Measurements from ENCODE around the gene SDK1.
"Not testable (repeated sequence)": the region's sequence is repeated elsewhere in the genome, so short reads cannot be mapped to it uniquely, and the experiment has no call there.

SDK1 gene

GRCh38 chr7:3733541-3734140 lies 432.6 kb downstream of the SDK1 start:
- DNase-seq (ENCODE audit: low spot score): no peak

DNA sequence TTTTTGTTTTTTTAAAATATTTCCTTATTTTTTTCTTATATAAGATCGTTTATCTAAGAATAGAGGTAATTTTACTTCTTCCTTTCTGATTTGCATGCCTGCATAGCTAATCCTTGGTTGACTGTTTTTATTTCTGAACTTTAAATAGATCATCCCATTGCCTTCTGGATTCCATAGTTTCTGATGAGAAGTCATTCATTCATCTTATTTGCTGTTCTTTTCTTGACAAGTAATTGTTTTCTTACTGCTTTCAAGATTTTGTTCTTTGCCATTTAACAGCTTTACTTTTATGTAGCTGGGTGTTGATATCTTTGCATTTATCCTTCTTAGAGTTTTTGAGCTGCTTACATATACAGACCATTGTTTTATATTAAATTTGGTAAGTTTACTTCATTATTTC lies 437.9 kb downstream of the SDK1 start:
- no peak for DNase-seq (ENCODE audit: low spot score)

DNA sequence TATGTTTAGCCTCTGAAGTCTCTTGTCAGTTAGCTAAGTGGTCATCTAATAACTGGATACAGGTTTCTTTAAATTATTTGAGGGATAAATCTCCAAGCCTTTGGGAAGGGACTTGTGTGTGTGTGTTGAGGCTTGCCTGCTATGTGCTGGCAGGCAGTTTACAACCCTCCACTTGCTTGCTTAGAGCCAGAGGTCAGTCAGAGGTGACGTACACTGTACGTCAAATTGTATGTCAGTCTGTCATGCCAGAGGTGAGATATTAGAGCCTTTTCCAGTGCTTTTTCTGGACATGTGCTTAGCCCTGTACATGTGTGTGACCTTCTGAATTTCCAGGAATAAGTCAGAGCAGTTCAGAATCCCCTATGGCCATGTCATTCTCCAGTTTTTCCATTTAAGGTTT lies 438.9 kb downstream of the SDK1 start:
- no peak for DNase-seq (ENCODE audit: low spot score)

DNA sequence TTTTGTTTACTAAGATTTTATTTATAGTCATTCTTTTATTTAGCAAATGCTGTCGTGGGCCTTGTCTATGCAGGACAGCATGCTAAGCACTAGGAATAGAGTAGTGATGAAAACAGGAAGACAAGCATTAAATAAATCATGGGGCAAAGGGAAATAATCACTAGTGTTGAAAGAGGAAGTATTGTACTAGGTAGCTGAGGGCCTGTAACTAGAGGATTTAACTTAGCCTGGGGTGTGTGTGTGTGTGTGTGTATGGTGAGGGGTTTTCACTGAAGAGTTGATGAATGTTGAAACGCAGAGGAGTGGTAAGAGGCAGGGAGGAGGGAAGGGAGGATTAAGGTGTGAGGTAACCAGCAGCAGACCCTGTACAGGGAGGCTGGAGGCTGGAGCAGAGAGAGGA lies 446.4 kb downstream of the SDK1 start:
- peak; percentile 28 for DNase-seq (ENCODE audit: low spot score)

- no peak for DNase-seq (ENCODE audit: low spot score)
Measured at GRCh38 chr7:3748389-3748788, 447.3 kb downstream of the SDK1 start.

GRCh38 chr7:3753868-3754267 lies 452.8 kb downstream of the SDK1 start:
- no peak for DNase-seq (ENCODE audit: low spot score)

DNA sequence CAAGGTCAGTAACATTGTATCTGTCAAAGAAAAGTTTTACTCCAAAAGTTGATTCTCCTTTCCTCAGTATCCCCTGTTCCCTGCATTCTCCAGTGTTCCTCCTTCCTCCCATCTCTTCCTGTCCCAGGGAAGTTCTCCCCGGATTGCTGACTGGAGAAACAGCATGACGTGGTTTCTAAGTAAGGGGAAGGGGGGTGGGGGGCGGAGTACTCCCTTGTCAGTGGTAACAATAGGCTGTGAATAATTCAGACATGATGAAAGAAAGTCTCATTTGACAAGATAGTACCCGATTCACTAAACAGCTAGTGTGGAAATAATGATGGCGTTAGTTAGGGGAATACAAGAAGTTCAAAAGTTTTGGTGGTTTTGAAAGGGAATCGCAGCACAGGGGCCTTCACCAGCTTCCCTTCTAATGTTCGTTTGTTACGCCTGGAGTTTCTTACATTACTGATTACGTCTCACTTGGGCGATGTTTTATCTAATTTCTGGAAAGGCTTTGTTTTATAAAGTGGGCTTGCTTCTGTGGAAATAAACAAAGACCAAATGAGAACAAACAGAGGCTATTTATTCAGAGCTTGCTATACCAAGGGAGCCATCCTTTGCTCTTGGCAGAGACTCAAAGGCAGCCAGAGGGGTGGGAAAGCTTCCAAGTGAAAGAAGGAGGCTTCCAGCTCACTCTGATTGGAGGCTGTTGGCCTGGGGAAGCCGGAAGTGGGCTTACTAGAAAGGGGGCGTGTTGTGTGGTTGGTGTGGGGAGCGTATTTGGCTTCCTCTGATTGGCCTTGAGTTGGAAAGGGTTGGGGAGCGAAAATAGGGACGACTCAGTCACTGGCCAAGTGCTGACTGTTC lies 453.7 kb downstream of the SDK1 start:
- no peak for DNase-seq (ENCODE audit: low spot score)

- not testable (repeated sequence) for DNase-seq (ENCODE audit: low spot score)
Measured at GRCh38 chr7:3755778-3756453, 454.9 kb downstream of the SDK1 start.

DNA sequence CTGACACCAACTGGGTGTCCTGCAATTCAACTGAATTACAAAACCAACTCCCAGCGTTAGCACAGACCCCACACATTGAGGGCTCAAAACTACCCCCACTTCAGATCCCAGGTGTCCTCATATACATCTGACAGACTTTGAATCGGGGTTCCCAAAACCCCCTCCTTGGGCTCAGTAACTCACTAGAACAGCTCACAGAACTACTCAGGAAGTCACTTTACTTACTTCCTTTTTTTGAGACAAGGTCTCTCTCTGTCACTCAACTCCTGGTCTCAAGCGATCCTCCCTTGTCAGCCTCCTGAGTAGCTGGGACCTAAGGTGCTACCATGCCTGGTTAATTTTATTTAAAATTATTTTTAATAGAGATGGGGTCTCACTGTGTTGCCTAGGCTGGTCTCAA lies 456.0 kb downstream of the SDK1 start:
- DNase-seq (ENCODE audit: low spot score): no peak

GRCh38 chr7:3760651-3761050 lies 459.6 kb downstream of the SDK1 start:
- no peak for DNase-seq (ENCODE audit: low spot score)

GRCh38 chr7:3762146-3762831 lies 461.2 kb downstream of the SDK1 start:
- peak; percentile 20 for DNase-seq (ENCODE audit: low spot score)

DNA sequence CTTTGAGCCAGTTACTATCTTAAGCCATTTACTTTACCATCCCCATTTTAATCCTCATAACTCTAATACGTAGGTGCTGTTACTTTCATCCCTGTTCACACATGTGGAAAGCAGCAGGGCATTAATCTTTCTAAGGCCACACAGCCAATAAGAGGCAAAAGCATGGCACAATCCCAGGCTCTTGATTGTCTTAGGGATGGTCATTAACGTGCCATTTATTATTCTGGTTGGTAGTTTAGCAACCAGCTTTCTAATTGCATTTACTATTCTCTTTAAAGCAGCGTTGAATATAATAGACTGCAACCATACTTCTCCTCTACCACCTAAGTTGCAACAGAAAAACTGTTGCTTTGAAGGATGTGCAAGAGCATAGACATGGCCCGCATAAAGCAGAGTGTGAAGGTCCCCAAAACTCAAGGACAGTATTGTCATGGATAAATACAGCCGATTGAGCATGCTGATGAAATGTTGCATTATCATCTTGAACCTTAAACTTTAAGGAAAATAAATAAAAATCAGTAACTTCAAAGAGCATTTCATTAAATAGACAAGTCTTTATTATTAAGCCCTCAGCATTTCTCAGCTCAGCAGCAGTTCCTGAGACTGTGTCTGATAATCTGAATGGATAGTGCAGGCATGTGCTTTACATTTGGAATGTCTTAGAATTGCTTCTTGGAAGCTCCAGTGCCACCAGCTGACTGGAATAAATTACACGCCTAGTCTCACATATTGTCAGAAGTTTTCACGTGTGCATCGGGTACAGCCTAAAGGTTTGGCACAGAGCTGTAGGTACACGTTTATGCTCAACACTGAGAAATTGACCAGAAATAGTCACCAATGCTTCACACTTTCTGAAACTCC lies 467.1 kb downstream of the SDK1 start:
- no peak for DNase-seq (ENCODE audit: low spot score)

DNA sequence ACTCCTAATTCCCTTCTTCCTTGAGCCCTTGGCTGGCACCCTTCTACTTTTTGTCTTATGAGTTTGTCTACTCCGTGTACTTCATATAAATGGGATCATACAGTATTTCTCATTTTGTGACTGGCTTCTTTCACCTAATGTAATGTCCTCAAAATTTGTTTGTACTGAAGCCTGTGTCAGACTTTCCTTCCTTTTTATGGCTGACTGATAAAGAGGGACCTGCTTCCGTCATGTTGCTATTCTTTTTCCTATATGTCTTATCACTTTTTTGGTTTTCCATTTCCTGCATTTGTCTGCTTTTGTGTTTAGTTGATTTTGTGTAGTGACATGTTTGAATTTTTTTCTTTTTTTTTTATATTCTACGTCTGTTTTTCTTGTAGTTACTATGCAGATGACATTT lies 470.9 kb downstream of the SDK1 start:
- DNase-seq (ENCODE audit: low spot score): no peak

- no peak for DNase-seq (ENCODE audit: low spot score)
Measured at GRCh38 chr7:3778345-3778744, 477.3 kb downstream of the SDK1 start.

DNA sequence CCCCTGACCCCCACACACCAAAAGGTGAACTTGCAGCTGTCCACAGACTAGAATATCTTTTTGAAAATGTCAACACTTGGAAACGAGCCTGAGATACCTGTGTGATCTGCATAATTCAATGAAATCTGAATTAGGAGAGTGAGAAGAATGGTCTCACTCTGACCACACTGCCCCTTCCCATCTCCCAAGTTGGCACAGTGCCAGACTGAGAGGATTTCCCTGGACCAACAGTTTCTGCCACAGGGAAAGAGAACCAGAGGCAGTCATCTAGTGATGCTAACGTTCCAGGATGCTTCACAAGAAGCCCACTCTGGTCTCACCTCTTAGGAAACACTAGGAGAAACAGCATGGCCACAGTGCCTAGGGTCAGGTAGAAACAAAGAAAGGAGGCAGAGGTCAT lies 479.0 kb downstream of the SDK1 start:
- DNase-seq (ENCODE audit: low spot score): no peak

GRCh38 chr7:3780525-3780924 lies 479.5 kb downstream of the SDK1 start:
- DNase-seq (ENCODE audit: low spot score): no peak

- DNase-seq (ENCODE audit: low spot score): no peak
Measured at GRCh38 chr7:3781607-3782006, 480.6 kb downstream of the SDK1 start.

DNA sequence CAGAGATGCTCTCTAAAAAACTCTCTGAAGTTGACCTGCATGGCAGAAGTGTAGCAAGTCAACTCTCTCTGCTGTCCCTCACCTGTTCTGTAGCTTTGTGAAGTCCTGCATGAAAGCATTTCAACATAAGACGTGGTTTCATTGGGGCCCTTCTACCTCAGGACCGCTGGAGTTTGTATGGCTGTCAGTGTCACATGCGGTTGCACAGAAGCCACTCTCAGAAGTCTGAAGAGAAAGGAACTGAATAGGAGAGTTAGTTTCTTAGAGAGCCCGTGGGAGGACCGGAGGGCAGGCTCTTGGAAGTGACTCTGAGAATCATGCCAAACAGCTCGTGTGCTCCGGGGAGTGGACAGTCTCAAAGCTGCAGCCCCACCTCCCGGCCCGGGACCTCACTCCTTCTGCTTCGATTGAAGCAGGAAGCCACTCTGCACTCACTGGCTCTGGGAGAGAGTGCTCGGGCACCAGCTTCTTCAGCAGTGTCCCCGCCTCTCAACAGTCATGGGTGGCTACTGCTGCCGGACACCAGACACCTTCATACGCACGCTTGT lies 486.7 kb downstream of the SDK1 start:
- DNase-seq (ENCODE audit: low spot score): no peak

DNA sequence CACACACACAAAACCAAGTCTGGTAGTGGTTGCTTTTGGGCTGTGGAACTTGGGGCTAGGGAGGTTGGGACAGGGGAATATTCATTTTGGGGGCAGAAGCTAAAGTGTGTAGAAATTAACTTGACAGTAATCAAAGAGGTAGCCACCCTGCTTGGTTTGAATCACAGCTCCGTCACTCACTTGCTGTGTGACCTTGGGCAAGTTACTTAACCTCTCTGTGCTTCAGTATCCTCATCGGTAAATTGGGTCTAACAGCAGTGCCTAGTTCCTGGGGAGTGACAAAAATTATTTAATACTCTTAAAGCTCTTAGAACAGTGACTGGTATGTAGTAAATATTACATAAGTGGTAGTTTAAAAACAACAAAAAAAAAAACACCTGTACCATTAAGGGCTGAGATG lies 489.8 kb downstream of the SDK1 start:
- DNase-seq (ENCODE audit: low spot score): no peak

- no peak for DNase-seq (ENCODE audit: low spot score)
Measured at GRCh38 chr7:3791327-3791726, 490.3 kb downstream of the SDK1 start.

GRCh38 chr7:3795141-3795540 lies 494.1 kb downstream of the SDK1 start:
- DNase-seq (ENCODE audit: low spot score): no peak

Data from germinal center (tissue), 1 donor.